ENCODE measurements around the gene PRDM4.

Gene PRDM4

DNA sequence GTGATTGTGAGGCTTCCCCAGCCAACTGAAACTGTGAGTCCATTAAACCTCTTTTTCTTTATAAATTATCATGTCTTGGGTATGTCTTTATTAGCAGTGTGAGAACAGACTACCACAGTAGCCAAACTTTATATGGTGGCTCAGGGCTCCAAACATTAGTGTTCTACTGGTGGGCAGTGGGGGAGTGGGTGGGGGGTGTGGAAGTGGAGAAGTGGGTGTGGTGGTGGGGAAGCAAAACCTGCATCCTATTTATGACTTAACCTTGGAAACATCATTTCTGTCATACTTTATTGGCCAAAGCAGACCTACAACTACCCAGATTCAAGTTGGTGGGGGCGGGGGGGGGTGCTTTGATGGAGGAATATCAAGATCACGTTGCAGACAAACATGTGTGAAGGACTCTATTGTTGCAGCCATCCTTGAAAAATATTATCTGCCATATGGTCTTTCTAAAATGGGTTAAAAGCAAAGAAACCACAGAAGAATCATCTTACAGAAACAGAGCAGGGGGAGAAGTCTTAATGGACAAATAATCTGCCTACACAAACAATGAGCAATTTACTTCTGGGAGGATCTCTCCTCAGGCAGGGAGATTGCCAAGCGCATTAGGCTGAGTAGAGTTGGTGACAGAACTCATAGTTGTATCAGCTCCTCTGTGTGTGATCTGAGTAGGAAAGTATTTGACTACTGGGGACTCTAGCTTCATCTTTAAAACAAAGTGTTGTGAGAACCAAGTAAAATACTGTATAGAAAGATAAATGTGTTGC lies 76.7 kb downstream of the PRDM4 start:
- H3K27ac ChIP-seq (replicated peaks) = peak overlapping the region; percentile 78; the same call in 1 of the 2 replicates

More for the DNA sequence above, 76.7 kb downstream of the PRDM4 start:
- no peak for TF ChIP-seq SPI1 (IDR thresholded peaks at IDR 0.05; ENCODE audit: borderline replicate concordance, low read depth)
- no peak for TF ChIP-seq GABPA (IDR thresholded peaks at IDR 0.05; ENCODE audit: low read depth)
- TF ChIP-seq, protein P1, sequence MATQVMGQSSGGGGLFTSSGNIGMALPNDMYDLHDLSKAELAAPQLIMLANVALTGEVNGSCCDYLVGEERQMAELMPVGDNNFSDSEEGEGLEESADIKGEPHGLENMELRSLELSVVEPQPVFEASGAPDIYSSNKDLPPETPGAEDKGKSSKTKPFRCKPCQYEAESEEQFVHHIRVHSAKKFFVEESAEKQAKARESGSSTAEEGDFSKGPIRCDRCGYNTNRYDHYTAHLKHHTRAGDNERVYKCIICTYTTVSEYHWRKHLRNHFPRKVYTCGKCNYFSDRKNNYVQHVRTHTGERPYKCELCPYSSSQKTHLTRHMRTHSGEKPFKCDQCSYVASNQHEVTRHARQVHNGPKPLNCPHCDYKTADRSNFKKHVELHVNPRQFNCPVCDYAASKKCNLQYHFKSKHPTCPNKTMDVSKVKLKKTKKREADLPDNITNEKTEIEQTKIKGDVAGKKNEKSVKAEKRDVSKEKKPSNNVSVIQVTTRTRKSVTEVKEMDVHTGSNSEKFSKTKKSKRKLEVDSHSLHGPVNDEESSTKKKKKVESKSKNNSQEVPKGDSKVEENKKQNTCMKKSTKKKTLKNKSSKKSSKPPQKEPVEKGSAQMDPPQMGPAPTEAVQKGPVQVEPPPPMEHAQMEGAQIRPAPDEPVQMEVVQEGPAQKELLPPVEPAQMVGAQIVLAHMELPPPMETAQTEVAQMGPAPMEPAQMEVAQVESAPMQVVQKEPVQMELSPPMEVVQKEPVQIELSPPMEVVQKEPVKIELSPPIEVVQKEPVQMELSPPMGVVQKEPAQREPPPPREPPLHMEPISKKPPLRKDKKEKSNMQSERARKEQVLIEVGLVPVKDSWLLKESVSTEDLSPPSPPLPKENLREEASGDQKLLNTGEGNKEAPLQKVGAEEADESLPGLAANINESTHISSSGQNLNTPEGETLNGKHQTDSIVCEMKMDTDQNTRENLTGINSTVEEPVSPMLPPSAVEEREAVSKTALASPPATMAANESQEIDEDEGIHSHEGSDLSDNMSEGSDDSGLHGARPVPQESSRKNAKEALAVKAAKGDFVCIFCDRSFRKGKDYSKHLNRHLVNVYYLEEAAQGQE (IDR thresholded peaks at IDR 0.05; ENCODE audit: insufficient replicate concordance, low read depth) = no peak
- no peak for TF ChIP-seq POLR2AphosphoS5 (IDR thresholded peaks at IDR 0.05; ENCODE audit: low read depth)
- TF ChIP-seq, protein P2, sequence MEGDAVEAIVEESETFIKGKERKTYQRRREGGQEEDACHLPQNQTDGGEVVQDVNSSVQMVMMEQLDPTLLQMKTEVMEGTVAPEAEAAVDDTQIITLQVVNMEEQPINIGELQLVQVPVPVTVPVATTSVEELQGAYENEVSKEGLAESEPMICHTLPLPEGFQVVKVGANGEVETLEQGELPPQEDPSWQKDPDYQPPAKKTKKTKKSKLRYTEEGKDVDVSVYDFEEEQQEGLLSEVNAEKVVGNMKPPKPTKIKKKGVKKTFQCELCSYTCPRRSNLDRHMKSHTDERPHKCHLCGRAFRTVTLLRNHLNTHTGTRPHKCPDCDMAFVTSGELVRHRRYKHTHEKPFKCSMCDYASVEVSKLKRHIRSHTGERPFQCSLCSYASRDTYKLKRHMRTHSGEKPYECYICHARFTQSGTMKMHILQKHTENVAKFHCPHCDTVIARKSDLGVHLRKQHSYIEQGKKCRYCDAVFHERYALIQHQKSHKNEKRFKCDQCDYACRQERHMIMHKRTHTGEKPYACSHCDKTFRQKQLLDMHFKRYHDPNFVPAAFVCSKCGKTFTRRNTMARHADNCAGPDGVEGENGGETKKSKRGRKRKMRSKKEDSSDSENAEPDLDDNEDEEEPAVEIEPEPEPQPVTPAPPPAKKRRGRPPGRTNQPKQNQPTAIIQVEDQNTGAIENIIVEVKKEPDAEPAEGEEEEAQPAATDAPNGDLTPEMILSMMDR (IDR thresholded peaks at IDR 0.05; ENCODE audit: insufficient read depth, low read length) = no peak
- Histone ChIP-seq H3K27me3 (ENCODE audit: insufficient read depth, poor library complexity, severe bottlenecking) (no peaks in the 10 kb centered on the region), H3K4me3 (replicated peaks; ENCODE audit: insufficient read depth, low read length) (no peak overlapping the region)
- no peak for DNase-seq (ENCODE audit: low read depth in 1 of 2, low spot score in 1 of 2)

All from HL-60 (cell line).